Thymus (tissue), 14 donors: ENCODE data around the gene LRRC4. TPM values are rescaled to one million over a fixed set of nuclear protein-coding genes. Genes with fewer than 3 reads are reported as not detected.

Experiments
- DNase-seq, 9 donors: peaks; one replicate each; pipeline ENCODE4 v3.0.0-alpha.2; 2013; ENCODE audit warnings: low spot score in 9 of 9, low read depth in 6 of 9, missing footprints in 1 of 9
- H3K27ac ChIP-seq, 2 donors: one replicate each; pipeline ENCODE4 v1.5.1; 2013; ENCODE audit warnings: control low read depth in 1 of 2, low read depth in 1 of 2, low read length in 1 of 2, mild to moderate bottlenecking in 1 of 2, moderate library complexity in 1 of 2
- H3K27me3 ChIP-seq, 2 donors: one replicate each; pipeline ENCODE4 v1.5.1; 2013; ENCODE audit warnings: low read length in 1 of 2; ENCODE audit not compliant: control insufficient read depth in 2 of 2, insufficient read depth in 1 of 2
- H3K36me3 ChIP-seq, 2 donors: one replicate each; pipeline ENCODE4 v1.5.1; 2013; ENCODE audit warnings: low read length in 1 of 2, mild to moderate bottlenecking in 1 of 2, moderate library complexity in 1 of 2; ENCODE audit not compliant: control insufficient read depth in 2 of 2, insufficient read depth in 2 of 2
- H3K4me1 ChIP-seq, 2 donors: one replicate each; pipeline ENCODE4 v1.5.1; 2013; ENCODE audit warnings: low read length in 2 of 2; ENCODE audit not compliant: control insufficient read depth in 2 of 2, insufficient read depth in 2 of 2
- H3K4me3 ChIP-seq, 2 donors: one replicate each; pipeline ENCODE4 v1.5.1; 2013; ENCODE audit warnings: low read length in 2 of 2, control low read depth in 1 of 2, mild to moderate bottlenecking in 1 of 2
- H3K9me3 ChIP-seq, 2 donors: one replicate each; pipeline ENCODE4 v1.5.1; 2013; ENCODE audit warnings: low read length in 1 of 2, mild to moderate bottlenecking in 1 of 2; ENCODE audit not compliant: control insufficient read depth in 2 of 2, insufficient read depth in 1 of 2
- WGBS: extraction: QIAGEN DNeasy Blood & Tissue Kit; methylation state at CpG from one replicate; pipeline ENCODE4 v1.1.7; 2013; 5-methylcytosine and 5-hydroxymethylcytosine counted together
- long read RNA-seq, 10 donors: transcript quantifications; one replicate each; lab custom pipeline, GENCODE V29; 2026
- polyA plus RNA-seq: library from polyadenylated mRNA; stranded (reverse); fragments of 200-250 nt; gene quantifications from one replicate; pipeline ENCODE4 v1.2.3, GENCODE V29; 2013
- total RNA-seq: library from RNA; stranded (reverse); fragments of 120-200 nt; gene quantifications from one replicate; pipeline ENCODE4 v1.2.4, GENCODE V29; 2013
- donor health status: healthy.

LRRC4 gene
- total RNA-seq = 1.6 TPM
- 3.1 TPM for polyA plus RNA-seq
- long read RNA-seq, donor 1 = 0 reads
- long read RNA-seq, donor 2 = 0 reads
- long read RNA-seq, donor 3, partial matches to known transcripts = 0 of 1 reads
- long read RNA-seq, donor 3, other reads (novel, unspliced or antisense) = 0 of 1 reads
- long read RNA-seq, donor 4 = 0 reads
- long read RNA-seq, donor 5 = 0 reads
- long read RNA-seq, donor 6, partial matches to known transcripts = 0 of 3 reads
- long read RNA-seq, donor 6, other reads (novel, unspliced or antisense) = 0 of 3 reads
- long read RNA-seq, donor 7 = 0 reads
- long read RNA-seq, donor 8 = 0 reads
- long read RNA-seq, donor 9 = 0 reads
- long read RNA-seq, donor 10 = 0 reads

GRCh38 chr7:128030654-128031611 lies at the start of gene LRRC4:
Gene LRRC4, minus strand, starts transcription at chr7:128031437. Its CDS starts 797 bp downstream, at chr7:128030640.
- peaks cover 9 to 15% of the 10 kb centered on the region in 2 donors for H3K4me1 ChIP-seq
- 13% methylated on average over 87 of the region's 87 CpGs for WGBS

GRCh38 chr7:128080169-128080568 lies 48.9 kb upstream of the LRRC4 start:
- no peaks in the 10 kb centered on the region for H3K9me3 ChIP-seq
- H3K36me3 ChIP-seq = peaks cover 17 to 41% of the 10 kb centered on the region in 2 donors
- no peak overlapping the region for H3K4me3 ChIP-seq
- no peak overlapping the region for H3K27ac ChIP-seq
- 96% methylated on average over 7 of the region's 7 CpGs for WGBS
- DNase-seq = no peak
- peaks cover 0 to 16% of the 10 kb centered on the region in 2 donors for H3K4me1 ChIP-seq
- no peaks in the 10 kb centered on the region for H3K27me3 ChIP-seq

More at GRCh38 chr7:128030654-128031611, at the start of gene LRRC4:
- H3K4me3 ChIP-seq = peak within 1 kb of the TSS; percentile 20 to 53
- peaks cover 36 to 58% of the 10 kb centered on the region in 2 donors for H3K27me3 ChIP-seq
- DNase-seq = peak in 4 of 9 donors; percentile 13 to 64 (median 36)
- peaks cover 8 to 10% of the 10 kb centered on the region in 2 donors for H3K36me3 ChIP-seq
- peaks cover 0 to 8% of the 10 kb centered on the region in 2 donors for H3K9me3 ChIP-seq
- no peak within 1 kb of the TSS for H3K27ac ChIP-seq

- no peak for DNase-seq
- peaks cover 0 to 16% of the 10 kb centered on the region in 2 donors for H3K4me1 ChIP-seq
- H3K36me3 ChIP-seq = peaks cover 23 to 37% of the 10 kb centered on the region in 2 donors
- WGBS = over 99% methylated on average over 3 of the region's 3 CpGs
- no peak overlapping the region for H3K27ac ChIP-seq
- H3K27me3 ChIP-seq = no peaks in the 10 kb centered on the region
- H3K9me3 ChIP-seq = no peaks in the 10 kb centered on the region
- no peak overlapping the region for H3K4me3 ChIP-seq
These were observed 47.1 kb upstream of the LRRC4 start for GRCh38 chr7:128078309-128078708.

DNA sequence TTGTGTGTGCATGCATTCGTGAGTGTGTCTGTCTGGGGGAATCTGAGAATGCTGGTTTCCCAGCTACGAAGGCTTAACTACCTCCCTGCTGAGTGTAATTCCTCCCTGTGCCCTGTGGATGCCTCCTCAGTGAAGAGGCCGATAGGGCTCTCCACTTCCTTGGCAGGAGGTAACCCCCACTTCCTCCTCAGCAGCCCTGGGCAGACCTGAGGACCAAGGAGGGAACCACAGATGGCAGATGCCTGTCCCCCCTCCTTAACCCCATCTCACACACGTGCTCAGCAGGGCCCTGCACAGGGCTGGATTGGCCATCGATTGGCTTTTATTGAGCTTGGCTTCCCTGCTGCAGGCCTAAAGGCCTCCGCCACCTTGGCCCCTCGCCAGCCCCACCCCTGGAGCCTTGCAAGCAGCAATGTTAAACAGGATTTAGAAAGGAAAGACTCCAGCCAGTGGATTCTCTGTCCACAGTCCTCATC lies 45.6 kb upstream of the LRRC4 start:
- Histone ChIP-seq H3K27ac (no peak overlapping the region), H3K9me3 (no peaks in the 10 kb centered on the region), H3K27me3 (no peaks in the 10 kb centered on the region), H3K4me1 (peaks cover 0 to 19% of the 10 kb centered on the region in 2 donors), H3K4me3 (no peak overlapping the region), H3K36me3 (peaks cover 23 to 32% of the 10 kb centered on the region in 2 donors)
- WGBS = 77% methylated on average over 7 of the region's 7 CpGs
- no peak for DNase-seq

GRCh38 chr7:128076196-128076795 lies 45.1 kb upstream of the LRRC4 start:
- Histone ChIP-seq H3K4me1 (peaks cover 0 to 24% of the 10 kb centered on the region in 2 donors), H3K4me3 (no peak overlapping the region), H3K27me3 (no peaks in the 10 kb centered on the region), H3K27ac (no peak overlapping the region), H3K9me3 (no peaks in the 10 kb centered on the region), H3K36me3 (peaks cover 19 to 27% of the 10 kb centered on the region in 2 donors)
- no peak for DNase-seq
- WGBS = 97% methylated on average over 8 of the region's 8 CpGs

GRCh38 chr7:128075242-128076095 lies 44.2 kb upstream of the LRRC4 start:
- H3K27ac ChIP-seq = no peak overlapping the region
- 94% methylated on average over 12 of the region's 12 CpGs for WGBS
- H3K27me3 ChIP-seq = no peaks in the 10 kb centered on the region
- no peak for DNase-seq
- H3K9me3 ChIP-seq = no peaks in the 10 kb centered on the region
- no peak overlapping the region for H3K4me3 ChIP-seq
- peaks cover 18 to 25% of the 10 kb centered on the region in 2 donors for H3K36me3 ChIP-seq
- H3K4me1 ChIP-seq = peaks cover 0 to 29% of the 10 kb centered on the region in 2 donors

DNA sequence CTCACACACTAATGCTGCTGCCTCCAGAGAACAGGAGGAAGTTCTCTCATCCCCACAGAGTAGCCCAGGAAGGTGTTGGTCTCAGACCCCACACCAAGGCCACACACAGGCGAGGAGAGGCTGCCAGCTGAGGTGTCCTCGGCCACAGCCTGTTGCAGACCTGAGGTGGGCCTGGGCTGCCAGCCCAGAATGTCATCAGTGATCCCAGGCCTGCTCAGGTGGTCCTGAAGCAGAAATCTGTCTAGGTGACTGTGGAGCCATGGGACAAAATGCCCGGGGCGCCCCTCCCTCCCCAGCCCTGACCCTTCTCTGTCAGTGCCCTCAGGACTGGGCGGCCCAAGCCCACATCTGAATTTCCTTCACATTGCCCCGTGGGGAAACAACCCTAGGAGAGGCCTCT lies 43.5 kb upstream of the LRRC4 start:
- Histone ChIP-seq H3K27ac (no peak overlapping the region), H3K9me3 (no peaks in the 10 kb centered on the region), H3K36me3 (peaks cover 18 to 25% of the 10 kb centered on the region in 2 donors), H3K4me3 (no peak overlapping the region), H3K4me1 (peaks cover 0 to 29% of the 10 kb centered on the region in 2 donors), H3K27me3 (no peaks in the 10 kb centered on the region)
- 87% methylated on average over 6 of the region's 6 CpGs for WGBS
- no peak for DNase-seq

DNA sequence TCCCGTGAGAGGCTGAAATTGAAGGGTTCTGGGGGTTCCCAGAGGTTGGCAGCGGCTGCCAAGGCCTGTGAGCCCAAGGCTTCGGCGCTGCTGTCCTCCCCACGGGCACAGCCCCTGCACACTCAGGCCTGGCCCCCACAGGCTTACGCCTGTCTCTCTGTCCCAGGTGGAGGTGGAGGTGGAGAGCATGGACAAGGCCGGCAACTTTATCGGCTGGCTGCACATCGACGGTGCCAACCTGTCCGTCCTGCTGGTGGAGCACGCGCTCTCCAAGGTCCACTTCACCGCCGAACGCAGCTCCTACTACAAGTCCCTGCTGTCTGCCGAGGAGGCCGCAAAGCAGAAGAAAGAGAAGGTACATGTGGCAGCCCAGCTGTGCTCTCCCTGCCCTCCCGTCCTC lies 43.1 kb upstream of the LRRC4 start:
- Histone ChIP-seq H3K9me3 (no peaks in the 10 kb centered on the region), H3K27ac (no peak overlapping the region), H3K4me1 (peaks cover 0 to 29% of the 10 kb centered on the region in 2 donors), H3K27me3 (no peaks in the 10 kb centered on the region), H3K36me3 (peaks cover 18 to 25% of the 10 kb centered on the region in 2 donors), H3K4me3 (no peak overlapping the region)
- 95% methylated on average over 19 of the region's 19 CpGs for WGBS
- DNase-seq = no peak
